GM19025 (cell line): ENCODE results near the gene VWA3A.
A peak's percentile ranks its signal among the peaks of the same experiment; 100 is the strongest.
"Not testable (repeated sequence)": the region's sequence is repeated elsewhere in the genome, so short reads cannot be mapped to it uniquely, and the experiment has no call there.

ENCODE experiments used
- ATAC-seq: cut with Tn5 transposase; IDR thresholded peaks from one replicate; pipeline ENCODE4 v1.9.1; 2021; ENCODE audit warnings: mild to moderate bottlenecking, low read depth, moderate library complexity; ENCODE audit not compliant: unreplicated experiment

The VWA3A gene

DNA sequence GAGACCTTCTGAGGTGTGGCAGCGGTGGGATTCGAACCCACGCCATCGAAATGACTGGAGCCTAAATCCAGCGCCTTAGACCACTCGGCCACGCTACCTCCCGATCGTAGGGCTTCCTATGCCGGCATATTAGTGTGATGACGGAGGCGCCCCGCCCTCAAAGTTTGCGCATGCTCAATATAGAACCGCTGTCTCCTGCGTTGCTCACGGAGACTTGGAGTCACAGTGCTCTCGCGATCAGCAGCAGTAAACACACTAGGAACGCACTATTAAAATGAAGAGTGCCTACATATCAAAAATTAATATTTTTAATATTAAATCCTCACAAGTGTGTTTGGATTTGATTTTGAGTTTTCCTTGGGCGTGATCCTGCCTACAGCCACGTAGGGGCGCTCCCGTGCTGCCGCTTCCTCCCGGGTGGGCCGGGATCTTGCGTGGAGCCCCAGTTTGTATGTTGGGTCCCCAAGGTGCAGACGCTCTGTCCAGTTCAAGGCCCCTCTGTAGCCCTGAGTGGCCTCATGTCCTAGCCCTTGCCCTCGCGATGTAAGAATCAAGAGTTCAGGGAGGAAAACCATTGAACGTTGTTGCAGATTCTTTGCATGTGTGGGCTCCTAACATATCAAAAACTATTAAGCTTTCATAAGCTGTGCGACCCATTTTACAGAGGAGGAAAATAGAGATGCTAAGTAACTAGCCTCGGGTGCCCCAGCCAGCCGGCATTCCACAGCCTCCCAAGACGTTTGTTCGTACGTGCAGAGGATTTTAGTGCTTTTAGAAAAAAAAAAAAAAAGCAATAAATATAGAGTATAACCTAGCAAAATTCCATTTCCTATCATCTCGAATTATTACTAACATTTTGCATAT lies 103.6 kb downstream of the VWA3A start:
- peak; percentile 27 for ATAC-seq

DNA sequence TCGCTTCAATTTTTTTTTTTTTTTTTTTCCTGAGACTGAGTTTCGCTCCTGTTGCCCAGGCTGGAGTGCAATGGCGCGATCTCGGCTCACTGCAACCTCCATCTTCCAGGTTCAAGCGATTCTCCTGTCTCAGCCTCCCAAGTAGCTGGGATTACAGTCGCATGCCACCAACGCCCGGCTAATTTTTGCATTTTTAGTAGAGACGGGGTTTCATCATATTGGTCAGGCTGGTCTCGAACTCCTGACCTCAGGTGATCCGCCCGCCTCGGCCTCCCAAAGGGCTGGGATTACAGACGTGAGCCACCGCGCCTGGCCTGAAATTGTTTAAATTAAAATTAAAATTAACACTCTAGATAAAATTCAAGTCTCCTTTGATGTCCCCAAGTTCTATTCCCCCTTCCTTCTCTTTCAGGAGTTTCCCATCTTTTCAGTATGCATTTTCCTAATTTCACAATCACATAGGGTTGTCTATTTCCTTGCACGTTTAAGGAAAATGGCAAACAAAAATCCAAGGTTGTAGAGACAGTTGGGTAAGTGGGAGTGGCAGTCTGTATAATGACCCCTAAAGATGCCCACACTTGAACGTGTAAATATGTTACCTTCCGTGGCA lies 104.3 kb downstream of the VWA3A start:
- ATAC-seq, result not testable (repeated sequence)

- ATAC-seq, result no peak
Observed at GRCh38 chr16:22198547-22199293, 106.4 kb downstream of the VWA3A start.

DNA sequence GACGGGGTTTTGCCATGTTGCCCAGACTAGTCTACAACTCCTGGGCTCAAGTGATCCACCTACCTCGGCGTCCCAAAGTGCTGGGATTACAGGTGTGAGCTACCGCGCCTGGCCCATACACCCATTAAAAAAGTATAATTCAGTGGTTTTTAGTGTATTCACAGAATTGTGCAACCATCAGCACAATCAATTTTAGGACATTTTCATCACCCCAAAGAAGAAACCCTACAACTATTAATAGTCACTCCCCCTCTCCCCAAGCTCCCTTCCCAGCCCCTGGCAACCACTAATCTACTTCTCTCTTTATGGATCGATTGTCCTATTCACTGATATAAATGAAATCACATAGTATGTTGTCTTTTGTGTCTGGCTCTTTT lies 109.9 kb downstream of the VWA3A start:
- no peak for ATAC-seq

- ATAC-seq, result no peak
Observed at GRCh38 chr16:22203091-22203490, 110.8 kb downstream of the VWA3A start.

- no peak for ATAC-seq
Observed at GRCh38 chr16:22204091-22204655, 111.8 kb downstream of the VWA3A start.

DNA sequence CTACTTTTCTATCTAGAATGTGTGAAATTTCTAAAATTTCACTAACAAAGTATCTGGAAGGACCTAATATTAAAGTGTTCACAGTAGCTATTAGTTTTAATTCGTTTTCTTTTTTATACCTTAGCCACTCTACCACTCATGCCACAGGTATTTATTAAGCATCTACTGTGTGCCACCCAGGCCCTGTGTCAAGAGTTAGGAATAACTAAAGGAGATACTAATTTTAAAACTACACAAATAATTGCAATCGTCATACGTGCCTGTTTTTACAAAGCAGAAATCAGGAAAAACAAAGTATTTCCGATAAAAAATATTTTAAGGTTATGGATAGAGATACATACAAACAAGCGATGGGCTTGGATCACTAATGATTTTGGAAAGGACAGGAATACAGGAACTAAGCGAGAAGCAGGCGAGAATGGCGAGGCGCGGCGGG lies 113.3 kb downstream of the VWA3A start:
- ATAC-seq, result no peak

DNA sequence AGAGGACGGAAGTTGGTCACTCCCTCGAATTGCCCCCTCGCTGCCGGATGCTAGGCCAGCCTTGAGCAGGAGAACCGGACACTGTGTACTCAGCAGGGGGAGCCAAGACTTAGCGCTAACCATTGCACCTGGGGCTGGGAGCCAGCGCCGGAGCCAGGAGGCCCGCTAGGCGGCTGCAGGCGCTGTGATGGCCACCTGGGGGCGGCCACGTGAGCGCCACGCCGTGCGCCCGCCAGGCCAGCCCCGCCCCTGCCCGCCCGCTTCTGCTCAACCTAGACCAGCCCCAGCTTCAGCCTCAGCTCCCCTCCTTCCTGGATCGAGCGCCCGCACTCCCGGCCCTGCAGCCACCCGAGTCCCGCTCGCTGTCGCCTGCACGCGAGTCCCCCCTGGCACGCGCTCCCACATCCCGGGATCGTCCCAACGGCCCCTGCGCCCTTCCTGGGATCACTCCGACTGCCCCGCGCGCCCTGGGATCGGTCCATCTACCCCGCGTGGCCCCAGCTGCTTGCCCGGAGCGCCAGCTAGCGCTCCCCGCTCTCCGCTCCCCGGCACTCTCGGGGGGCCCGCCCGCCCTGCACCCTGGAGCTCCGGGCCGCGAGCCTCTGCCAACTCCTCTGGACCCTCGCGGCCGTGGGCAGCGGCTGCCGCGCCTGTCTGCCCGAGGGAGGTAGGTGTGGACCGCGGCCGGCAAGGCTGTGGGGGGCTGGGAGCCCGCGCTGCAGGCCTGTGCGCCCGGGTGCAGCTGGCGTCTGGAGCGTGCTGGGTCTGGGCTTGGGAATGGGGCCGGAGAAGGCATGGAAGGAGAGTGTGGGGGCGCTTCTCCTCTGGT lies 113.9 kb downstream of the VWA3A start, which contains the start of gene EEF2K:
TSS of gene EEF2K (plus strand) at position 266 of the 829 bp plus-strand sequence. CDS start 19,452 bp downstream, outside the sequence.
- peak; percentile 71 for ATAC-seq
